ENCODE measurements around the gene DCLK1. TPM values are rescaled to one million over a fixed set of nuclear protein-coding genes. Genes with fewer than 3 reads are reported as not detected.
"Not testable (repeated sequence)": the region's sequence is repeated elsewhere in the genome, so short reads cannot be mapped to it uniquely, and the experiment has no call there.

The DCLK1 gene
- total RNA-seq, 4 donors from 2014 or later: 20.5 to 40.1 (median 28.7) TPM

- no peaks in the 10 kb centered on the region for H3K36me3 ChIP-seq
- no peaks in the 10 kb centered on the region for H3K9me3 ChIP-seq
- peaks cover 0 to 6% (median 2%) of the 10 kb centered on the region in 4 donors for H3K4me1 ChIP-seq
- intact Hi-C loops (cut with DNase I): loop anchor here (10.0 kb wide), 1 partner anchor 150 kb away; the partner anchor contains the start of gene DCLK1
- no peak overlapping the region for H3K4me3 ChIP-seq
- no peaks in the 10 kb centered on the region for H3K27me3 ChIP-seq
- no peak overlapping the region for H3K27ac ChIP-seq (replicated peaks in 1 of 4)
- DNase-seq (ENCODE audit: extremely low spot score): no peak
- TF ChIP-seq, protein P1, sequence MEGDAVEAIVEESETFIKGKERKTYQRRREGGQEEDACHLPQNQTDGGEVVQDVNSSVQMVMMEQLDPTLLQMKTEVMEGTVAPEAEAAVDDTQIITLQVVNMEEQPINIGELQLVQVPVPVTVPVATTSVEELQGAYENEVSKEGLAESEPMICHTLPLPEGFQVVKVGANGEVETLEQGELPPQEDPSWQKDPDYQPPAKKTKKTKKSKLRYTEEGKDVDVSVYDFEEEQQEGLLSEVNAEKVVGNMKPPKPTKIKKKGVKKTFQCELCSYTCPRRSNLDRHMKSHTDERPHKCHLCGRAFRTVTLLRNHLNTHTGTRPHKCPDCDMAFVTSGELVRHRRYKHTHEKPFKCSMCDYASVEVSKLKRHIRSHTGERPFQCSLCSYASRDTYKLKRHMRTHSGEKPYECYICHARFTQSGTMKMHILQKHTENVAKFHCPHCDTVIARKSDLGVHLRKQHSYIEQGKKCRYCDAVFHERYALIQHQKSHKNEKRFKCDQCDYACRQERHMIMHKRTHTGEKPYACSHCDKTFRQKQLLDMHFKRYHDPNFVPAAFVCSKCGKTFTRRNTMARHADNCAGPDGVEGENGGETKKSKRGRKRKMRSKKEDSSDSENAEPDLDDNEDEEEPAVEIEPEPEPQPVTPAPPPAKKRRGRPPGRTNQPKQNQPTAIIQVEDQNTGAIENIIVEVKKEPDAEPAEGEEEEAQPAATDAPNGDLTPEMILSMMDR (IDR thresholded peaks at IDR 0.05): no peak
- TF ChIP-seq POLR2A (IDR thresholded peaks at IDR 0.05; ENCODE audit: low read depth) (no peak), POLR2AphosphoS5 (IDR thresholded peaks at IDR 0.05) (no peak), EP300 (IDR thresholded peaks at IDR 0.05) (no peak)
- WGBS: 79% methylated on average over 10 of the region's 10 CpGs
These were observed 146.3 kb downstream of the DCLK1 start for GRCh38 chr13:35984776-35985453.

GRCh38 chr13:35984287-35984686 is 146.9 kb downstream of the DCLK1 start:
- Histone ChIP-seq H3K27me3 (no peaks in the 10 kb centered on the region), H3K27ac (replicated peaks in 1 of 4) (no peak overlapping the region), H3K36me3 (no peaks in the 10 kb centered on the region), H3K9me3 (no peaks in the 10 kb centered on the region), H3K4me1 (peaks cover 0 to 12% (median 9%) of the 10 kb centered on the region in 4 donors), H3K4me3 (no peak overlapping the region)
- no peak for DNase-seq (ENCODE audit: extremely low spot score)
- intact Hi-C loops (cut with DNase I): loop anchor here (10.0 kb wide), 1 partner anchor 151 kb away; the partner anchor contains the start of gene DCLK1
- WGBS: 89% methylated on average over 3 of the region's 3 CpGs
- TF ChIP-seq POLR2A (IDR thresholded peaks at IDR 0.05; ENCODE audit: low read depth): no peak

- intact Hi-C loops (cut with DNase I): loop anchor here (10.0 kb wide), 1 partner anchor 151 kb away; the partner anchor contains the start of gene DCLK1
- not testable (repeated sequence) for H3K27me3 ChIP-seq, H3K4me3 ChIP-seq
These were observed 147.5 kb downstream of the DCLK1 start for GRCh38 chr13:35983703-35984102.

DNA sequence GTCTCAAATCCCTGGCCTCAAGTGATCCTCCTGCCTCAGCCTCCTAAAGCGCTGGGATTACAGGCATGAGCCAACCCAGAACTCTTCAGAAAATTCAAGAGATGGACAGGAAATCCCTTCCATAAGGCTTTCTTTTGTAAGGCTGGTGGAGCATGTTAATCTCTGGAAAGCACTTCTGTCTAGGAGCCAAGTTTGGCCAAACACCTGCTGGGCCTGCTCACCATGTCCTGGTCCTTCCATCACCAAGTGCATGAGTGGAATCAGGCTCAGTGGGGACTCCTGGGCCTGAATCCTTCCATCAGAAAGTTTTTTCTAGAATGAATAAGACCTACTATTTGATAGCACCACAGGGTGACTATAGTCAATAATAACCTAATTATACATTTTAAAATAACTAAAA is 148.0 kb downstream of the DCLK1 start:
- no peaks in the 10 kb centered on the region for H3K36me3 ChIP-seq
- H3K27ac ChIP-seq (replicated peaks in 1 of 4): no peak overlapping the region
- H3K9me3 ChIP-seq: no peaks in the 10 kb centered on the region
- DNase-seq (ENCODE audit: extremely low spot score): no peak
- 100% methylated on average over 1 of the region's 1 CpG for WGBS
- H3K4me1 ChIP-seq: peaks cover 4 to 20% (median 16%) of the 10 kb centered on the region in 4 donors
- H3K4me3 ChIP-seq: no peak overlapping the region
- intact Hi-C loops (cut with DNase I): loop anchor here (10.0 kb wide), 1 partner anchor 152 kb away; the partner anchor contains the start of gene DCLK1
- TF ChIP-seq POLR2AphosphoS5 (IDR thresholded peaks at IDR 0.05): no peak
- TF ChIP-seq EP300 (IDR thresholded peaks at IDR 0.05): no peak
- no peaks in the 10 kb centered on the region for H3K27me3 ChIP-seq

More at GRCh38 chr13:35983703-35984102, 147.5 kb downstream of the DCLK1 start:
- DNase-seq (ENCODE audit: extremely low spot score); H3K27ac ChIP-seq (replicated peaks in 1 of 4); H3K36me3 ChIP-seq; H3K9me3 ChIP-seq: not testable (repeated sequence)
- 88% methylated on average over 1 of the region's 1 CpG for WGBS
- peaks cover 2 to 18% (median 14%) of the 10 kb centered on the region in 4 donors for H3K4me1 ChIP-seq

DNA sequence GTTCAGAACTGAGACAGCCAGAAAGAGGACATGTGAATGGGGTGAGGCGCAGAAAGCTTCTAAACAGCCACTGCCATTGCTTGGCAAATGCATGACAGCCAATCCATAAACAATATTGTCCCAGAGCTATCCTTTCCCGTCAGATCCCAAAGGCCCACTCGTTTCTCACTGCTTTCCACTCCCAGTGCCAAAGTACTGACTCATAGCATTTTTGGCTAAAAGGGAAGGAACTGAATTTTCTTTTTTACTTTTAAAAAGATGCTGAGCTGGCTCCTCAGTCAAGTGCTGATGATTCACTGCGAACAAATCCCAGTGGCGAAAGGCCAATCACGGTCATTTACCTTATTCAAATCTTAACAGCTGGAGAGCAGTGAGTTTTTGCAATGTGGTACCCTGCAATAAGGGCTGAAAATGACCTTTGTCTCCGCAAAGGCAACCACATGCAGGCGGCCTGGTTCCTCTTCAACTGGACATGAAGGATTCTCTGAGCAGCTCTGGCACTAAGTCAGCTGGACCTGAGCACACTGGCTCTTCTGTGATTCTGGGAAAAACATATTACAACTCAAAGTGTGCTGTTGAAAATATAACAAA is 151.7 kb downstream of the DCLK1 start:
- Histone ChIP-seq H3K27me3 (no peaks in the 10 kb centered on the region), H3K4me3 (no peak overlapping the region), H3K9me3 (no peaks in the 10 kb centered on the region), H3K36me3 (no peaks in the 10 kb centered on the region), H3K4me1 (peaks cover 4 to 20% (median 16%) of the 10 kb centered on the region in 4 donors), H3K27ac (replicated peaks in 1 of 4) (peak overlapping the region; percentile 70 to 82 (median 76))
- TF ChIP-seq POLR2AphosphoS5 (IDR thresholded peaks at IDR 0.05) (peak; percentile 53 to 68), POLR2A (IDR thresholded peaks at IDR 0.05; ENCODE audit: low read depth) (no peak), EP300 (IDR thresholded peaks at IDR 0.05) (no peak)
- TF ChIP-seq, protein P1 (IDR thresholded peaks at IDR 0.05): no peak
- intact Hi-C loops (cut with DNase I): loop anchor here (10.0 kb wide), 1 partner anchor 755 kb away; no protein-coding TSS in a partner anchor
- 52% methylated on average over 8 of the region's 8 CpGs for WGBS
- peak; percentile 96 for DNase-seq (ENCODE audit: extremely low spot score)

- no peak for DNase-seq (ENCODE audit: extremely low spot score)
- H3K27ac ChIP-seq (replicated peaks in 1 of 4): peak overlapping the region; percentile 70 to 82 (median 76)
- intact Hi-C loops (cut with DNase I): loop anchor here (1.0 to 10.0 kb wide), 2 partner anchors 297 to 756 kb away; no protein-coding TSS in a partner anchor
- TF ChIP-seq, protein P1 (IDR thresholded peaks at IDR 0.05): peak; percentile 78 to 84 (median 82)
- no peak for TF ChIP-seq POLR2A (IDR thresholded peaks at IDR 0.05; ENCODE audit: low read depth)
- peaks cover 4 to 20% (median 16%) of the 10 kb centered on the region in 4 donors for H3K4me1 ChIP-seq
- 32% methylated on average over 10 of the region's 10 CpGs for WGBS
- H3K9me3 ChIP-seq: no peaks in the 10 kb centered on the region
- no peak overlapping the region for H3K4me3 ChIP-seq
- no peaks in the 10 kb centered on the region for H3K27me3 ChIP-seq
- H3K36me3 ChIP-seq: no peaks in the 10 kb centered on the region
These were observed 152.4 kb downstream of the DCLK1 start for GRCh38 chr13:35978607-35979316.

All from esophagus muscularis mucosa (tissue), 4 donors.